ENCODE data around the gene SIVA1.

DNA sequence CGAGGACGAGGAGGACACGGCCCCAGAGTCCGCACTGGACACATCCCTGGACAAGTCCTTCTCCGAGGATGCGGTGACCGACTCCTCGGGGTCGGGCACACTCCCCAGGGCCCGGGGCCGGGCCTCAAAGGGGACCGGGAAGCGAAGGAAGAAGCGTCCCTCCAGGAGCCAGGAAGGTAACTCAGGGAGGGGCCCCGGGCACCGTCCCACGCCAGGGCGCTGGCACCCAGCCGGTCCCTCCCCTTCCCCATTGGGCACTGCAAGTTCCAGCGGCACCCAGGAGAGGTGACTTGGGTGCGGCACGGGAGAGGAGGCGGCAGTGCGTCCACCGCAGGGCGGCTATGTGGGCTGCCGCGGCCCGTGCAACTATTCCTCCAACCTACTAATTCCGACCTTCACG, 38.3 kb upstream of the SIVA1 start:
- TF ChIP-seq, protein P1, sequence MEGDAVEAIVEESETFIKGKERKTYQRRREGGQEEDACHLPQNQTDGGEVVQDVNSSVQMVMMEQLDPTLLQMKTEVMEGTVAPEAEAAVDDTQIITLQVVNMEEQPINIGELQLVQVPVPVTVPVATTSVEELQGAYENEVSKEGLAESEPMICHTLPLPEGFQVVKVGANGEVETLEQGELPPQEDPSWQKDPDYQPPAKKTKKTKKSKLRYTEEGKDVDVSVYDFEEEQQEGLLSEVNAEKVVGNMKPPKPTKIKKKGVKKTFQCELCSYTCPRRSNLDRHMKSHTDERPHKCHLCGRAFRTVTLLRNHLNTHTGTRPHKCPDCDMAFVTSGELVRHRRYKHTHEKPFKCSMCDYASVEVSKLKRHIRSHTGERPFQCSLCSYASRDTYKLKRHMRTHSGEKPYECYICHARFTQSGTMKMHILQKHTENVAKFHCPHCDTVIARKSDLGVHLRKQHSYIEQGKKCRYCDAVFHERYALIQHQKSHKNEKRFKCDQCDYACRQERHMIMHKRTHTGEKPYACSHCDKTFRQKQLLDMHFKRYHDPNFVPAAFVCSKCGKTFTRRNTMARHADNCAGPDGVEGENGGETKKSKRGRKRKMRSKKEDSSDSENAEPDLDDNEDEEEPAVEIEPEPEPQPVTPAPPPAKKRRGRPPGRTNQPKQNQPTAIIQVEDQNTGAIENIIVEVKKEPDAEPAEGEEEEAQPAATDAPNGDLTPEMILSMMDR (IDR thresholded peaks at IDR 0.05), result no peak
- TF ChIP-seq POLR2A (IDR thresholded peaks at IDR 0.05), result no peak

Measured in esophagus squamous epithelium (tissue), 4 donors.